Neural crest cell (in vitro differentiated cells): Measurements from ENCODE around the gene ARV1. TPM values are rescaled to one million over a fixed set of nuclear protein-coding genes. Genes with fewer than 3 reads are reported as not detected.
A peak's percentile ranks its signal among the peaks of the same experiment; 100 is the strongest.
"Not testable (repeated sequence)": the region's sequence is repeated elsewhere in the genome, so short reads cannot be mapped to it uniquely, and the experiment has no call there.

ENCODE experiments used
- DNase-seq: peaks from one replicate; pipeline ENCODE4 v3.0.0; 2021; ENCODE audit warnings: low read depth, mixed read lengths, low spot score
- H3K27ac Mint-ChIP-seq: one replicate; pipeline ENCODE4 v1.8.0; 2021; ENCODE audit warnings: mild to moderate bottlenecking, mixed read lengths; ENCODE audit not compliant: unreplicated experiment
- H3K27me3 Mint-ChIP-seq: 2 replicates; pipeline ENCODE4 v1.8.0; 2021; ENCODE audit warnings: low read depth, mild to moderate bottlenecking, mixed read lengths
- H3K36me3 Mint-ChIP-seq: 2 replicates; pipeline ENCODE4 v1.8.0; 2021; ENCODE audit warnings: low read depth, mild to moderate bottlenecking, mixed read lengths
- H3K4me1 Mint-ChIP-seq: 2 replicates; pipeline ENCODE4 v1.8.0; 2021; ENCODE audit warnings: mixed read lengths
- H3K4me3 Mint-ChIP-seq: one replicate; pipeline ENCODE4 v1.8.0; 2021; ENCODE audit warnings: mild to moderate bottlenecking, mixed read lengths
- H3K9me3 Mint-ChIP-seq: 2 replicates; pipeline ENCODE4 v1.8.0; 2021; ENCODE audit warnings: mixed read lengths
- CTCF ChIP-seq: fragments of 200-600 bp; sonication (generic); conservative IDR thresholded peaks from 2 replicates; pipeline ENCODE4 v1.5.0; 2021; ENCODE audit warnings: antibody characterized with exemption, mild to moderate bottlenecking
- total RNA-seq: library from RNA; stranded (reverse); gene quantifications from 2 replicates; pipeline ENCODE4 v1.2.1, GENCODE V29; 2021

ARV1 gene
- total RNA-seq, 1 donor from 2014 or later, result 19.2 TPM

- DNase-seq, result no peak
- TF ChIP-seq CTCF, result no peak
- H3K4me3 Mint-ChIP-seq, result no peak overlapping the region
- peaks cover 11% of the 10 kb centered on the region for H3K4me1 Mint-ChIP-seq
- H3K27ac Mint-ChIP-seq, result peak overlapping the region; percentile 14
- H3K27me3 Mint-ChIP-seq, result no peaks in the 10 kb centered on the region
- H3K36me3 Mint-ChIP-seq, result peaks cover 12% of the 10 kb centered on the region
- H3K9me3 Mint-ChIP-seq, result no peaks in the 10 kb centered on the region
These were observed 41.3 kb downstream of the ARV1 start for GRCh38 chr1:231020139-231020601.

GRCh38 chr1:231020816-231021215, 41.9 kb downstream of the ARV1 start:
- Mint-ChIP-seq H3K27me3 (no peaks in the 10 kb centered on the region), H3K4me3 (no peak overlapping the region), H3K9me3 (no peaks in the 10 kb centered on the region), H3K36me3 (peaks cover 12% of the 10 kb centered on the region), H3K4me1 (peaks cover 11% of the 10 kb centered on the region), H3K27ac (peak overlapping the region; percentile 14)
- TF ChIP-seq CTCF, result no peak
- DNase-seq, result no peak

GRCh38 chr1:231021540-231022031, 42.7 kb downstream of the ARV1 start:
- no peak for DNase-seq
- no peak overlapping the region for H3K27ac Mint-ChIP-seq
- H3K36me3 Mint-ChIP-seq, result peaks cover 12% of the 10 kb centered on the region
- no peak for TF ChIP-seq CTCF
- no peaks in the 10 kb centered on the region for H3K9me3 Mint-ChIP-seq
- no peaks in the 10 kb centered on the region for H3K27me3 Mint-ChIP-seq
- H3K4me3 Mint-ChIP-seq, result no peak overlapping the region
- peaks cover 11% of the 10 kb centered on the region for H3K4me1 Mint-ChIP-seq

- not testable (repeated sequence) for DNase-seq, H3K9me3 Mint-ChIP-seq, H3K27ac Mint-ChIP-seq, H3K27me3 Mint-ChIP-seq, H3K4me3 Mint-ChIP-seq
- Mint-ChIP-seq H3K4me1 (peaks cover 15% of the 10 kb centered on the region), H3K36me3 (peaks cover 12% of the 10 kb centered on the region)
These were observed 43.6 kb downstream of the ARV1 start for GRCh38 chr1:231022543-231022942.

GRCh38 chr1:231023150-231023549, 44.3 kb downstream of the ARV1 start:
- peaks cover 15% of the 10 kb centered on the region for H3K4me1 Mint-ChIP-seq
- H3K9me3 Mint-ChIP-seq, result no peaks in the 10 kb centered on the region
- H3K27ac Mint-ChIP-seq, result peak overlapping the region; percentile 8
- H3K4me3 Mint-ChIP-seq, result no peak overlapping the region
- H3K27me3 Mint-ChIP-seq, result no peaks in the 10 kb centered on the region
- TF ChIP-seq CTCF, result no peak
- DNase-seq, result no peak
- H3K36me3 Mint-ChIP-seq, result peaks cover 11% of the 10 kb centered on the region

- no peak overlapping the region for H3K27ac Mint-ChIP-seq
- no peak for DNase-seq
- no peaks in the 10 kb centered on the region for H3K9me3 Mint-ChIP-seq
- H3K4me1 Mint-ChIP-seq, result peaks cover 13% of the 10 kb centered on the region
- H3K36me3 Mint-ChIP-seq, result peaks cover 11% of the 10 kb centered on the region
- no peak for TF ChIP-seq CTCF
- no peaks in the 10 kb centered on the region for H3K27me3 Mint-ChIP-seq
- no peak overlapping the region for H3K4me3 Mint-ChIP-seq
These were observed 47.7 kb downstream of the ARV1 start for GRCh38 chr1:231026576-231026975.
